ENCODE results near the gene FMNL3.

The FMNL3 gene

GRCh38 chr12:49645146-49646039 lies 61.8 kb downstream of the FMNL3 start:
- Histone ChIP-seq H3K9me3 (ENCODE audit: control insufficient read depth, insufficient read depth, low read length) (no peaks in the 10 kb centered on the region), H3K4me1 (ENCODE audit: control insufficient read depth, insufficient read depth, low read length) (no peaks in the 10 kb centered on the region), H3K36me3 (ENCODE audit: control insufficient read depth, insufficient read depth, low read length) (peaks cover 63% of the 10 kb centered on the region), H3K9ac (ENCODE audit: low read depth, low read length) (no peak overlapping the region), H3K4me3 (ENCODE audit: low read depth, low read length) (no peak overlapping the region), H3K27me3 (ENCODE audit: control insufficient read depth, insufficient read depth, low read length) (no peaks in the 10 kb centered on the region)

DNA sequence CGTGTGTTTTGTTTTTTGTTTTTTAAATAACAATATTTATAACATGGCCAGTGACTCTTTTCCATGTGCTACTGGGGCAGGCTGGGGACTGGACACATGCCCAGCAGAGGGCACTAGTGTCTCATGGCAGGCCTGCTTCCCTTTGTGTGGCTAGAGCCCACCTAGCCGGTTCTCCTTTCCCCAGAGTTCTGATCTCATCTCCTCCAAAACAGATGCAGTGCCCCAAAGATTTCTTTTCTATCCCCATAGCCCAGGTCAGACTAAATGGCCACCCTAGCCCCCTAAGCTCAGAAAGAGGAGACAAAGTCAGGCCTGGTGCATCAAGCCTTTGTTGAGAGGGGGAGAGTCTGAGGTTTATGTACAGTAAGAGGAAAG lies 62.6 kb downstream of the FMNL3 start:
- H3K9ac ChIP-seq (ENCODE audit: low read depth, low read length) = no peak overlapping the region
- no peak overlapping the region for H3K4me3 ChIP-seq (ENCODE audit: low read depth, low read length)
- H3K4me1 ChIP-seq (ENCODE audit: control insufficient read depth, insufficient read depth, low read length) = no peaks in the 10 kb centered on the region
- H3K9me3 ChIP-seq (ENCODE audit: control insufficient read depth, insufficient read depth, low read length) = no peaks in the 10 kb centered on the region
- H3K27me3 ChIP-seq (ENCODE audit: control insufficient read depth, insufficient read depth, low read length) = no peaks in the 10 kb centered on the region
- H3K36me3 ChIP-seq (ENCODE audit: control insufficient read depth, insufficient read depth, low read length) = peaks cover 55% of the 10 kb centered on the region

- Histone ChIP-seq H3K27me3 (ENCODE audit: control insufficient read depth, insufficient read depth, low read length) (no peaks in the 10 kb centered on the region), H3K9ac (ENCODE audit: low read depth, low read length) (no peak overlapping the region), H3K36me3 (ENCODE audit: control insufficient read depth, insufficient read depth, low read length) (peaks cover 52% of the 10 kb centered on the region), H3K4me1 (ENCODE audit: control insufficient read depth, insufficient read depth, low read length) (no peaks in the 10 kb centered on the region), H3K4me3 (ENCODE audit: low read depth, low read length) (no peak overlapping the region), H3K9me3 (ENCODE audit: control insufficient read depth, insufficient read depth, low read length) (no peaks in the 10 kb centered on the region)
These were observed 63.1 kb downstream of the FMNL3 start for GRCh38 chr12:49643961-49644619.

- H3K4me3 ChIP-seq (ENCODE audit: low read depth, low read length) = no peak overlapping the region
- no peaks in the 10 kb centered on the region for H3K27me3 ChIP-seq (ENCODE audit: control insufficient read depth, insufficient read depth, low read length)
- H3K36me3 ChIP-seq (ENCODE audit: control insufficient read depth, insufficient read depth, low read length) = peaks cover 45% of the 10 kb centered on the region
- no peak overlapping the region for H3K9ac ChIP-seq (ENCODE audit: low read depth, low read length)
- H3K9me3 ChIP-seq (ENCODE audit: control insufficient read depth, insufficient read depth, low read length) = no peaks in the 10 kb centered on the region
- no peaks in the 10 kb centered on the region for H3K4me1 ChIP-seq (ENCODE audit: control insufficient read depth, insufficient read depth, low read length)
These were observed 64.1 kb downstream of the FMNL3 start for GRCh38 chr12:49643135-49643534.

DNA sequence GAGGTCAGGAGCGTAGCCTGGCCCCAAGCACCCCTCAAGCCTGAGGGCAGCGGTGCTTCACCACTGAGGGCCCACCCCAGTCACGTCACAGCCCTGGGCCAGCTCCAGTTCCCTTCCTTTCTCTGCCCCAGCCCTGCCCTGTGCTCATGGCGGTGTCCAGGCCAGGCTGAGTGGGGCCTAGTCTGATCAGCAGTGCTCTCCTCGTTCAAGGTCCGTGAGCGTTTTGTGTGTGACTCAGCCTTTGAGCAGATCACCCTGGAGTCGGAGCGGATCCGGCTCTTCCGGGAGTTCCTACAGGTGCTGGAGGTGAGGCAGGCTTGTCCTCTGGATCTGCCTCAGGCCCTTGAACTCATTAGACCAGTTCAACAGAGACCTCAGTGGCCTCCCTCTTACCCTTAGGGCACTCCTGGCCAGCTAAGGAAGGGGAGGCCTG lies 64.8 kb downstream of the FMNL3 start:
- peaks cover 42% of the 10 kb centered on the region for H3K36me3 ChIP-seq (ENCODE audit: control insufficient read depth, insufficient read depth, low read length)
- H3K4me1 ChIP-seq (ENCODE audit: control insufficient read depth, insufficient read depth, low read length) = peaks cover under 1% of the 10 kb centered on the region
- H3K27me3 ChIP-seq (ENCODE audit: control insufficient read depth, insufficient read depth, low read length) = no peaks in the 10 kb centered on the region
- H3K4me3 ChIP-seq (ENCODE audit: low read depth, low read length) = no peak overlapping the region
- H3K9ac ChIP-seq (ENCODE audit: low read depth, low read length) = no peak overlapping the region
- H3K9me3 ChIP-seq (ENCODE audit: control insufficient read depth, insufficient read depth, low read length) = no peaks in the 10 kb centered on the region

GRCh38 chr12:49641748-49642369 lies 65.3 kb downstream of the FMNL3 start:
- Histone ChIP-seq H3K9me3 (ENCODE audit: control insufficient read depth, insufficient read depth, low read length) (no peaks in the 10 kb centered on the region), H3K9ac (ENCODE audit: low read depth, low read length) (no peak overlapping the region), H3K4me3 (ENCODE audit: low read depth, low read length) (no peak overlapping the region), H3K27me3 (ENCODE audit: control insufficient read depth, insufficient read depth, low read length) (no peaks in the 10 kb centered on the region), H3K36me3 (ENCODE audit: control insufficient read depth, insufficient read depth, low read length) (peaks cover 38% of the 10 kb centered on the region), H3K4me1 (ENCODE audit: control insufficient read depth, insufficient read depth, low read length) (peaks cover 5% of the 10 kb centered on the region)

- H3K27me3 ChIP-seq (ENCODE audit: control insufficient read depth, insufficient read depth, low read length) = no peaks in the 10 kb centered on the region
- H3K4me1 ChIP-seq (ENCODE audit: control insufficient read depth, insufficient read depth, low read length) = peaks cover 5% of the 10 kb centered on the region
- no peaks in the 10 kb centered on the region for H3K9me3 ChIP-seq (ENCODE audit: control insufficient read depth, insufficient read depth, low read length)
- peak overlapping the region; percentile 5 for H3K4me3 ChIP-seq (ENCODE audit: low read depth, low read length)
- H3K9ac ChIP-seq (ENCODE audit: low read depth, low read length) = no peak overlapping the region
- peaks cover 21% of the 10 kb centered on the region for H3K36me3 ChIP-seq (ENCODE audit: control insufficient read depth, insufficient read depth, low read length)
These were observed 70.0 kb downstream of the FMNL3 start for GRCh38 chr12:49636979-49637755.

- Histone ChIP-seq H3K9ac (ENCODE audit: low read depth, low read length) (no peak overlapping the region), H3K27me3 (ENCODE audit: control insufficient read depth, insufficient read depth, low read length) (no peaks in the 10 kb centered on the region), H3K4me1 (ENCODE audit: control insufficient read depth, insufficient read depth, low read length) (peaks cover 5% of the 10 kb centered on the region), H3K4me3 (ENCODE audit: low read depth, low read length) (no peak overlapping the region), H3K9me3 (ENCODE audit: control insufficient read depth, insufficient read depth, low read length) (no peaks in the 10 kb centered on the region), H3K36me3 (ENCODE audit: control insufficient read depth, insufficient read depth, low read length) (peaks cover 20% of the 10 kb centered on the region)
These were observed 70.6 kb downstream of the FMNL3 start for GRCh38 chr12:49636574-49636973.

- Histone ChIP-seq H3K4me1 (ENCODE audit: control insufficient read depth, insufficient read depth, low read length) (peaks cover 5% of the 10 kb centered on the region), H3K36me3 (ENCODE audit: control insufficient read depth, insufficient read depth, low read length) (peaks cover 20% of the 10 kb centered on the region), H3K9ac (ENCODE audit: low read depth, low read length) (no peak overlapping the region), H3K9me3 (ENCODE audit: control insufficient read depth, insufficient read depth, low read length) (no peaks in the 10 kb centered on the region), H3K4me3 (ENCODE audit: low read depth, low read length) (no peak overlapping the region), H3K27me3 (ENCODE audit: control insufficient read depth, insufficient read depth, low read length) (no peaks in the 10 kb centered on the region)
These were observed 71.5 kb downstream of the FMNL3 start for GRCh38 chr12:49635656-49636055.

- H3K27me3 ChIP-seq (ENCODE audit: control insufficient read depth, insufficient read depth, low read length) = no peaks in the 10 kb centered on the region
- H3K9me3 ChIP-seq (ENCODE audit: control insufficient read depth, insufficient read depth, low read length) = no peaks in the 10 kb centered on the region
- peaks cover 5% of the 10 kb centered on the region for H3K4me1 ChIP-seq (ENCODE audit: control insufficient read depth, insufficient read depth, low read length)
- H3K4me3 ChIP-seq (ENCODE audit: low read depth, low read length) = no peak overlapping the region
- peaks cover 20% of the 10 kb centered on the region for H3K36me3 ChIP-seq (ENCODE audit: control insufficient read depth, insufficient read depth, low read length)
- no peak overlapping the region for H3K9ac ChIP-seq (ENCODE audit: low read depth, low read length)
These were observed 72.2 kb downstream of the FMNL3 start for GRCh38 chr12:49635036-49635435.

GRCh38 chr12:49633703-49634345 lies 73.4 kb downstream of the FMNL3 start:
- H3K27me3 ChIP-seq (ENCODE audit: control insufficient read depth, insufficient read depth, low read length) = no peaks in the 10 kb centered on the region
- peaks cover 5% of the 10 kb centered on the region for H3K4me1 ChIP-seq (ENCODE audit: control insufficient read depth, insufficient read depth, low read length)
- no peak overlapping the region for H3K9ac ChIP-seq (ENCODE audit: low read depth, low read length)
- H3K4me3 ChIP-seq (ENCODE audit: low read depth, low read length) = no peak overlapping the region
- peaks cover 20% of the 10 kb centered on the region for H3K36me3 ChIP-seq (ENCODE audit: control insufficient read depth, insufficient read depth, low read length)
- no peaks in the 10 kb centered on the region for H3K9me3 ChIP-seq (ENCODE audit: control insufficient read depth, insufficient read depth, low read length)
